ENCODE measurements around the gene SLC25A33.
A peak's percentile ranks its signal among the peaks of the same experiment; 100 is the strongest.
"Not testable (repeated sequence)": the region's sequence is repeated elsewhere in the genome, so short reads cannot be mapped to it uniquely, and the experiment has no call there.

SLC25A33 gene

DNA sequence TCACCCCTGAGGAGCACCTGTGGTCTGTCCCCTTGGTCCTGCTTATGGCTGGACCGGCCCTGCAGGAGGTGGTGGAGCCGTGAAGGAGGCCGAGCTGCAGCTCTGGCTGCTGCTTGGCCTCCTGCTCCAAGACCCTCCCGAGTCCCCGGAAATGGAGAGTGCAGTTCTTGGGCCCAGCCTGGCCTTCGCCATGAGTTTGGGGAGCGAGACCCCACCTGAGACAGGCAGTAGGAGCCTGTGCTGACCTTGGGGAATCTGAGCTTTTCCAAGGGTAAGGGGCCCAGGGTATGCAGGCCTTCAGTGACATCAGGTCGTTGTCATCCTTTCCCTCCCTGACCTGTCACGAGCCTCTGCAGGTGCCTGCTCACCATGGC is 63.5 kb downstream of the SLC25A33 start:
- DNase-seq, result no peak

DNA sequence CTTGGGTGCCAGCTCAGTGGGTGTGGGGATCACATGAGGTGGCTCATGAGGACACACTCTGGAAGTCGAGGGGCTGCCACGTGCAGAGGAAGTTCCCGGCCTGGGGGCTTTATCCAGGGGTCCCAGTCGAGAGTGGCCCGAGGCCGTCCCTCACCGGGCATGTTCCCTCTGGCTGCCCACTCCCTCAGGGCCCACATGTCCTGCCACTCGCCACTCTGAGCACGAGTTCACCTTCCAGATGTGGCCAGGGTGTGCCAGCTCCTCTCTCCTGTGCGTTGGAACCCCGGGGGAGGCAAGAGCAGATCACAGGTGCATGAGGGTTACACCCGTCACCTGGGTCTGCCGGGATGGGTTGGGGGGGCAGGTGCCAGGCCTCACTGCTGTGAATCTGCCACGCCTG is 64.0 kb downstream of the SLC25A33 start:
- no peak for DNase-seq

DNA sequence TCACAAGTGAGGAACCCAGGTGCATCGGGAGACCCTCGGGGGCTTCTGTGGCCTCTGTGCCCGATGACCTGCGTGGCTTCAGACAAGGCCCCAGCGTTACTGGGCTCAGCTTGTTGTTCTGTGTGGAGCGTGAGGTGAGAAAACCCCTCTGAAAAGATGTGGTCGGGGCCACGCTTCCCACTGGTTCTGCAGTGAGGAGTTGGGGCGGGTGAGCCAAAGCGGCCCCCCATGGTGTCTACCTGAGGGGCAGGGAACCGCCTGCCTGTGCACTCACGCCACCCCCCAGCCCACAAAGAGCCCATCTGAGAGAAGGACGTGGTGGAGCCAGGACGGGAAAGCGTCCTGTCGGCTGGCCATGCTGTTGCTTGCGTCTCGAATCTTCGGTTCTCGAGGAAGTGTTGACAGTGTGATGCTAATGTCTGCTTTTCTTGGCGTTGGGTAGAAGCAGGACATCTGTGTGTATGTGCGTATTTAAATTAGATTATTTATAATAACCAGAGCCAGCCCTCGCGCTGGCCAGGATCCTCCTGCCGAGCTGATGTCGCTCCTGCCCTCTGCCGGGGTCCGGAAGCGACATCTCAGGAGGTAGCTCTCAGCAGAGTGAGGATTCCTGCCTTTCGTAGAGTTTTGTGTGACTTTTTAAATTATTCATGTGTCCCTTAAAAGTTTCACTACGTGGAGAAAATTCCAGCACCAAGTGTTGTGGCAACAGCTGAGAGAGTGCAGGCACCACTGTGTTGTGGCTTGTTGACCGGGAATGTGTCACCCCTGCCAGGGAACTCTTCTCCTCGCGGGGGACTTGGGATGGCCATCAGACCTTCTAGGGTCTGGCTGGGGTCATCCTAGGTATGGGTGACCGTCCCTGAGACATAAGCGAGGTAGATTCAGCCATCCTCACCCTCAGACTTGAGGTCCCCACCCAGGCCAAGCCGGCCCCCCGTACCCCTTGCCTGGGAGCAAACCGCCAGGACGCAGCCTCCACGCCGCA is 64.8 kb downstream of the SLC25A33 start:
- DNase-seq, result no peak

DNA sequence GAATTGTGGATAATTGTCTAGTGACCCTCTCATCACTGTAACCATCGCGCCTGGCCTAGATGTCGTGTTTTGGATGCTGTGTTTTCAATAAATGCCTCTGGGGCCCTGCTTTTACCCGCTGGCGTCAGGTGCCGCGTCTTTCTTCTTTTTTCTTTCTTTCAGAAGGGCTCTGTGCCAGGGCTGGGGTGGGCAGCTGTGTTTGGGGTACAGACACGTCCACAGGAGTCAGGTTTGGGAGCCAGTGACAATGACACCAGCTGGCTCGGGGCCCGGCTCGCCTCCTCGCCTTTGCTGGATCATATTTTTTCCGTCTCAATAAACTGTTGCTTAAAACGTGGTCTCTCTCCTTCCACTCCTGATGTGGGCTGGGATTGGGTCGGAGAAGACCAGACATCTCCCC is 65.6 kb downstream of the SLC25A33 start:
- no peak for DNase-seq

DNA sequence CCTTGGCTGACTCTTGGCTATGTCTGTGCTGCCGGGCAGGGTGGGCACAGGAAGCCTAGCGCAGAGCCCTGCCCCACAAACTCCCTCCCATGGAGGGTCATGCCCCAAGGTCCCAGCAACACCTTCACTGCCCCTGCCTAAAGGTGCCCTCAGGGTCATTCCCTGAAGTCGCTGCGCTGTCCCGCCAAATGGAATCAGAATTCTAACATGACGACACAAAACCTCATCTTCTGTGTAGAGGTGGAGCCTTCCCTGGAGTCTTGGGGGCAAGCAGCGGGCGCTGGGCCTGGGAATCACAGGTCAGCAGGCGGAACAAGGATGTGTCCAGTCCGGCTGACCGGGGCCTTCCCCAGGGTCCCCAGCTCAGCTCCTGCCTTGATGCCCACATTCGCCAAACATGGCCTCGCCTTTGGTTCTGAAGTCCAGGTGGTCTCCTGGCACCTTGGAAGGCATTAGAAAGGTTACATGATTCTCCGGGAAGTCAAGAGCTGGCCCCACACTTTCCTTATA is 66.7 kb downstream of the SLC25A33 start:
- no peak for DNase-seq

DNA sequence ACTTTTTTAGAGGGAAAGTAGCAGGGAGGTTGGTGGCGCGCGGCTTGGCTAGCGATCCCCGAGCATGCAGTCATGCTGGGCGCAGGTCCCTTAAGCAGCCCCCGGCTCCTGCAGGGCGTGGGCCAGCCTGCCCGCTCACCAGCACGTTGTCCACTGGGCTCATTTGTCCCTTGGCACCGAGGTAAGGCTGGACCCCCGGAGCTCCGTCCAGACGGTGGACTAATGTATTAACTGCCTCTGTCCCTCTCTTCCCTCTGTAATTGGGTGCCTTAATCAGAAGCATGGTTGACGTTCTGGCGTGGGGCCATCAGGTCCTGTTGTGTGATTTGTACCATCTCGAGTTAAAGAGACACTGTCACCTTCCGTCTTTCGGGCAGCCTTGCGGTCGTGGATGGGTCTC is 67.2 kb downstream of the SLC25A33 start:
- no peak for DNase-seq

DNA sequence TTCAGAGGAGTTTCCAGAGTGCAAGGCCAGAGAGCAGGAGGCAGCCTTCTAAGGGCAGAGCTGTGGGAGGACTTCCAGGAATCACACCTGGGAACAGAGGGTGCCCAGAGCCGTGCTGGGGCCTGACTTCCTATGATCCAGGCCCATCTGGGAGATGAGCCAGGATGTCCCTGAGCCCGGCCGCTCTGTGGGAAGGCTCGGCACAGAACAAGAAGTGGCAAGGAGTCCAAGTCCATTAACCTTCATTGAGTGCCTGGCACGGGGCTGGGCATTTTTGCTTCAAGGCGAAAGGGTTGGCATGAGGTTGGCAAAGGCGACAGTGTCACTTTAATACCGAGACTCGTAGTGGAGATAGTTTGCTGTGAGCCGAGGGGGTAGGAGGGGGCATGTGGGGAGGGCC is 67.7 kb downstream of the SLC25A33 start:
- no peak for DNase-seq

DNA sequence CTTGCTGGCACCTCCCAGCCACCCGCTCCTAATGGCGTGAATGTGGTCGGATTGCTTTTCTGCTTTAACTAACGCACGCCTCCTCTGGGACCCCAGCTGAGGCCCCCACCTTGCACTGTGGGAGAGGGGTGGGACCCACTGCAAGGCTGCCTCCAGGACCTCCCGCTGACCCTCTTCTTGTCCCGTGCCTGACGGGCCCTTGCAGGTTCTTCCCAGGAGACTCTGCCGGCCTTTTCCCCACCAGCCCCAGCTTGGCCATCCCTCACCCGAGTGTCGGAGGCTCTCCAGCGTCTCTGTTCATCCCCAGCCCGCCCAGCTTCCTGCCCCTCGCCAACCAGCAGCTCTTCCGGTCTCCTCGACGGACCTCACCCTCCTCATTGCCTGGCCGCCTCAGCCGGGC is 68.1 kb downstream of the SLC25A33 start:
- no peak for DNase-seq

DNA sequence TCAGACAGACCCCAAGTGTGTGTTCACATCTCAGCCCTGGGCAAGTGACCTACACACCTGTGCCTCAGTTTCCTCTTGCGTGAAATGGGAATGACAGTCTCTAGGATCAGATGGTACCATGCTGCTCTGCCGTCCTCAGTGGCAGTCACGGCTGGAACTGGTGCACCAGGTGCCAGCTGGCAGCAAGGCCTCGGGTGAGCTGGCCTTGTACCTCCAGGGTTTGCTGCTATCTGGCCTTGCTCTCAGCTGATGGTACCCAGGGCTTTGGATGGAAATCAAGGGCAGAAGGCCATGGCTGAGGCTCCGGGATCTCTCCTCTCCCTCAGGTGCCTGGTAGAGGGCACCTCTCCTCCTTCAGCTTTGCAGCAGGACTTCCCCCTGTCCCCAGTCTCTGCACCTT is 70.7 kb downstream of the SLC25A33 start:
- DNase-seq, result no peak

DNA sequence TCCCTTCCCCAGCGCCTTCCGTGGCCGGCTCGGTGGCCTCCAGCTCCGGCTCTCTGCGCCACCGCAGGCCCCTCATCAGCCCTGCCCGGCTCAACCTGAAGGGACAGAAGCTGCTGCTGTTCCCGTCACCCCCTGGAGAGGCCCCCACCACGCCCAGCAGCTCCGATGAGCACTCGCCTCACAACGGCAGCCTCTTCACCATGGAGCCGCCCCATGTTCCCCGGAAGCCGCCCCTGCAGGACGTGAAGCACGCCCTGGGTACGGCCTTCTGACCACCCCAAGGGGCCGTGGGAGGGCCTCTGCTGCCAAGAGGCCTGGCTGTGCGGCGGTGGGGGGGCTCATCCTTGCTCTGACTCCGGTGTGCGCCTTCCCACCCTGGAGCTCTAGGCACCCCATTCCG is 71.3 kb downstream of the SLC25A33 start:
- DNase-seq, result no peak

DNA sequence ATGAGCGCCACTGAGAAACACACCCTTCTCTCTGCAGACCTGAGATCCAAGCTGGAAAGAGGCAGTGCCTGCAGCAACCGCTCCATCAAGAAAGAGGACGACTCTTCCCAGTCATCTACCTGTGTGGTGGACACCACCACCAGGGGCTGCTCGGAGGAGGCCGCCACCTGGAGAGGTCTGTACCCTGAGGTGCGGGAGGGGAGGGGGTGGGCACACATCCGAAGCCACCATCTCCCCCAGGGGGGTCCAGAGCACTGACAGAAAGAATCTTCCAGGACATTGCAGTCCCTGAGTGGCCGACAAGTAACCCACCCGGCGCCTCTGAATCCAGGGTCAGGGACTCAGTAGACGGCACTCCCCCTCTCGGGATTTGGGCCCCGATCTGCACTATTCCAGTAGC is 72.5 kb downstream of the SLC25A33 start:
- no peak for DNase-seq

DNA sequence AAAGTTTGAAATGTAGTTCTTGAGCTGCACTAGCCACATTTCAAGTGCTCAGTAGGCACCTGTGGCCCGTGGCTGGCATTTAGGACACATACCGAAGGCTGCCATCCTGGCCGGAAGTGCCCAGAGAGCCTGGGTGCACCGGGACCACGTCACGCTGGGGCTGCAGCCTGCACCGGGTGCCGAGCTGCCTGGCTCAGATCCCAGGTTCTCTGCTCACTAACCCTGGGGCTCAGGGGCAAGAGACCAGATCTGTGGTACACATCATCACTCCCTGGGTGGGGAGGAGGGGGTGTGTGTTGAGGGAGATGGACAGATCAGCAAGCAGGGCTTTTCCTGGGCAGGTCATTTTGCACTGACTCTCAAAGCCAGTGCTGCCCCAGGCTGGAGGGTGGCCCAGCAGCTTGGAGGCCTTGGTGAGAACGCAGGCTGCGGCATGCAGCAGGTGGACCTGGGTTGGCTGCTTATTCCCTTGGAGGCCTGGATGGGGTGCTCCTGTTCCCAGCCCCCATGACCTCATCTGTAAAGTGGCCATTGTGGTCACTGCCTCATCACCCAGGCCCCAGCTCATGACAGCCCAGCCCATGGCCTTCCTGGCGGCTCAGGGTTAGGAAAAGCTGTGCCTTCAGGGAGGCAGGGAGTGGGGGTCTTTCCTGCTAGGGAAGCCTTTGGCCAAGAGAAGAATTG is 73.0 kb downstream of the SLC25A33 start:
- no peak for DNase-seq

DNA sequence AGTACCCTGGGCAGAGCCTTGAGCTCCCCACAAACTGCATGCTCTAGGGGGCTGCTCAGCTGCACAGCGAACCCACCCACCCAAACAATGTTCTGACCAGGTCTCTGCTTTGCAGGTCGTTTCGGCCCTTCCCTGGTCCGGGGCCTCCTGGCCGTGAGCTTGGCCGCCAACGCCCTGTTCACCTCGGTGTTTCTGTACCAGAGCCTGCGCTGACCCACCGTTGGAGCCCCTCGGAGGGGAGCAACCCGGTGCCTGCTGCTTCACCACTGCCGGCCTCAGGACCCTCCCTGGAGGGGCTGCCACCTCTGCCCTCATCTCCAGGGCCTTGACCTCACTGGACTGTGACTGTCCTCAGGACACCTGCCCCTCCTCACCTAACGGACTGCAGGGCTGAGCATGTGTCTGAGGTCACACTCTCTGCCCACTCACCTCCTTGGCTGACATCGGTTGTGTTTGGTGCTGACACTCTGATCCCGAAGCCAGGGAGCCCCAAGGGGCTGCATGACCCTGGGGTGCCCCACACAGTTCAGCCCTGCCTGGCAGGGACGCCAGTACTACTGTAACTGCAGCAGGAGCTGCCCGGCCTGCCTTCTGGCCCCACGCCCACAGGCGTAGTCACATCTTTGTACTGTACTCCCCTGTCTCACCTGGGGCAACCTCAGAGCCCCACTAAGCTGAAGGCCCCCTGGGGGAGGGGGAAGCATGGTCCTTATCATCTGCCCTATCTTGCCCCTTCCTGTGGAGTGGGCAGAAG is 73.8 kb downstream of the SLC25A33 start:
- no peak for DNase-seq

DNA sequence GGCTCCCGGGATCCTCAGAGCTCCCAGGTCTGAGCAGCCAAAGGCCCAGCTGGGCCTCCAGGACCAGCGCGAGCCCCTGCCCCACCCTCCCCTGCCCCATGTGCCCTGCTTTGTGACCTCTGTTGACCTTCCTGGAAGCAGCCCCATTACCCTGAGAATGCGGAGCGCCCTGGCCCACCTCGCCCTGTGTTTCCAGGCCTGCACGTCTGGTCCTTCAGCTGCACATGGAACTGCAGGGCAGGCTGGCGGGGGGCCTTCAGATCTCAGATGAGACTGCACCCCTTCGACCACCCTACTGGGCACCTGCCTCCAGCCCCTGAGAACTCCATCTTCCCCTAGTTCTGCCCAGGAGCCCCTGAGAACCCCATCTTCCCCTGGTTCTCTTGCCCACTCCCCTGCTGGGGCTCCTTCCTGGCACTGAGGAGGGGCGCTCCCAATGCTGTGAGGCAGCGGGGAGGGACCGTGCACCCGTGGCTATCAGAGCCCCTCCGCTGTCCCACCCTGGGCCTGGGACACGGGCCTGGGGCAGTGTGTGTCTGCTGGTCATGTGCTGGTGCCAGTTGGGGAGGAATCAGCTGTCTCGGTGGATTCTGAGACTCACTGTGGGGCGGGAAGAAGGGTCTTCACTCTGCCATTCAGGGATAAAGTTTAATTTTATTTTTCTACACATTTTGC is 74.5 kb downstream of the SLC25A33 start:
- no peak for DNase-seq

DNA sequence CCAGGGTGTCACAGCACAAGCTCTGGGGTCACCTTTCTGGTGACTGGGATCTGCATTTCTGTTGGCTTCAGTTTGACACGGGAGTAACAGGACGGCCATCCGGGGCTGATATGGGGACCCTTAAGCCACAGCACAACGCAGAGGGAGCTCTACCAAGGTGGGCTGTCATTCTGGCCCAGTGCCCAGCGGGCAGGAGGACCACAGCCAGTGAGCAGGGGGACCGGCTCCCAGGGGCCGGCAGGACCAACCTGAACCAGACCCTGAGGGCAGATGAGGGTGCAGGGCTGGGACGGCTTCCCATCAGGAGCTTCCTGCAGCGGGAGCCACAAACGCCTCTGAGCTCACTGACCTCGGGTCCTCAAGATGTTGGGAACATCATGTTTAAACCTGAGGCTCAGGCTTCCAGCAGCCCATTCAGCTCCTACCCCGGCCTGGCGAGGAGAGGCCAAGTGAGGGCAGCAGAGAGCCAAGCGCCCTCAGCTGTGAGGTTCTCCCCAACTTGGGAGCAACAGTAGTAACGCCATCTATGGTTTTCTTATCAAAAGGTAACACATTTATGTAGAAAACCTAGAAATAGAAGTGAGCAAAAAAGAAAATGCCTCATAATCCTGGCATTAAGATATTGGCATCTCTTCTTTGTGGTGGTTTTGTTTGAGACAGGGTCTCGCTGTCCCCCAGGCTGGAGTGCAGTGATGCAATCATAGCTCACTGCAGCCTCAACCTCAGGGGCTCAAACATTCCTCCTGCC is 76.2 kb downstream of the SLC25A33 start:
- DNase-seq, result peak; percentile 51

DNA sequence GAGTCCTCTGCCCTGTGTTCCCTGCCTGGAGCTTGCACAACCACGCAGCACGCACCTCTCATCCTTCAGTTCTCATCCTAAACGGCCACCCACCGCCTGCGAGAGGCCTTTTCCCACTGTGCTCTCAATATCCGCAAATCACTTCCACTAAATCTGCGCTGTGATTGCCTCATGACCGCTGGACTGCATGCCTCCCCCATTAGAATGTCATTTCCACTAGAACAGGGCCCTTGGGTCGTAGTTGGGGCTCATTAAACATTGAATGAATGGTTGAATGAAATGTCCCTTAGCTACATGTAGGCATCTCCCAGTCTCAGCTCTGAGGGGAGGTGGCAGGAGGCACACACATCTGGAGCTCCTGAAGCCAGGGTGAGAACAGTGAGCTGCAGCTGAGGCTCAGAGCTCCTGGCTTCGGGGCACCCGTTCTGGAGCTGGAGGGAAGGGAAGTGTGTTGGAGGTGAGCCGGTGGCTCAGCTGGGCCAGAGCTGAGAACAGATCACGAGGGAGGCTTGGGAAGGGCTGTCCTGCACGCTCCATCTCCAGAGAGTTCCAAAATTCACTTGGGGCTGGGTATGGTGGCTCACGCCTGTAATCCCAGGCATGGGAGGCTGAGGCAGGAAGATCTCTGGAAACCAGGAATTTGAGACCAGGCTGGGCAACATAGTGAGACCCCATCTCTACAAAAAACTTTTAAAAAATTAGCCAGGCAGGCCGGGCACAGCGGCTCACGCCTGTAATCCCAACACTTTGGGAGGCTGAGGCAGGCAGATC is 79.8 kb downstream of the SLC25A33 start:
- peak; percentile 54 for DNase-seq

DNA sequence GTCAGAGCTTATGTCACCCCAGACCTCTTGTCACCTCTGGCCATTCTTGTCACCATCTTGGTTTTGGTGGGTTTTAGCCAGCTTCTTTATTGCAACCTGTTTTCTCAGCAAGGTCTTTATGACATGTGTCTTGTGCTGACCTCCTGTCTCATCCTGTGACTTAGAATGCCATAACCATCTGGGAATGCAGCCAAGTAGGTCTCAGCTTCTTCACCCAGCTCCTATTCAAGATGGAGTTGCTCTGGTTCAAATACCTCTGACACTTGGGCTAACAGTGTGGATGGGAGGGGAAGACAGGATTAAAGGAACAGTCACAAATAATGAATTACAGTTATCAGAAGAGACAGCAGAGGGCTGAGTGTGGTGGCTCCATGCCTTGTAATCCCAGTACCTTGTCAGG is 81.8 kb downstream of the SLC25A33 start:
- no peak for DNase-seq

DNA sequence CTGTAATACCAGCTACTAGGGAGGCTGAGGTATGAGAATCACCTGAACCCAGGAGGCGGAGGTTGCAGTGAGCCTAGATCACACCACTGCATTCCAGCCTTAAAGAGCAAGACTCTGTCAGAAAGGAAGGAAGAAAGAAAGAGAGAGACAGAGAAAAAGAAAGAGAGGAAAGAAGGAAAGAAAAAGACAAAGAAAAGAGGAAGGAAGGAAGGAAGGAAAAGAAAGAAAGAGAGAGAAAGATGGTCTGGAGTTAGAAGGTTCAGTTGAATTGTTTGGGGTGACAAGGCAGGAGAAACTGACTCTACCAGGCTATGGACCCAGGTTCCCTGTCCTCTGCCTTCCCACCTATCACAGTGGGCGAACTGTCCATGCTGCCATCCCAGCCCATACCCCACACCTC is 84.8 kb downstream of the SLC25A33 start:
- no peak for DNase-seq

DNA sequence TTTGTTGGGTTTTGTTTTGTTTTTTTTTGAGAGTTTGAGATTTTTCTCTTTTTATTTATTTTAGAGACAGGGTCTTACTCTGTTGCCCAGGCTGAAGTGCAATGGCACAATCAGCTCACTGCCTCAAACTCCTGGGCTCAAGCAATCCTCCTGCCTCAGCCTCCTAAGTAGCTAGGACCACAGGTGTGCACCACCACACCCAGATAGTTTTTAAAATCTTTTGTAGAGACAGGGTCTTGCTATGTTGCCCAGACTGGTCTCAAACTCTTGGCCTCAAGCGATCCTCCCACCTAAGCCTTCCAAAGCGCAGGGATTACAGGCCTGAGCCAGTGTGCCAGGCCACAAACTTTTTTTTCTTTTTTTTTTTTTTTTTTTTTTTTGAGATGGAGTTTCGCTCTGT is 85.8 kb downstream of the SLC25A33 start:
- not testable (repeated sequence) for DNase-seq

DNA sequence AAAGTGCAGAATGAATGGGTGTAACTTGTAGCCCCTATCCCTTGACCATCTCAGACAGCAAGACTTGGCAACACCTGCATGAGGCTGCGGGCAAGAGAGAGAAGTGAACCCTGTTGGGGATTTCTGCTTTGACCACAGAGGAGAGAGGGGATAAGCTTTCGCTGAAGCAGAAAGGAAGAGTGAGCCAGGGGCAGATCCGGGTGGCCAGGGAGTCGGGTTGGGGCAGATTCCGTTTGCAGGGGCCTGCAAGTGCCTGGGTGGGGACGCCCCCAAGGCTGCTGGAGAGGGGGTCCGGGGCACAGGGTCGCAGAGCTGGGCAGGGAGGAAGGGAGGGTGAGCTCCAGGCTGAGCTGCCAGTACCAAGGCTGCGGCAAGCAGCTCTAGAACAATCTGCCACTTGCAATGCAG is 86.9 kb downstream of the SLC25A33 start:
- no peak for DNase-seq
